GM13976 (cell line): ENCODE data around the gene HCN2.

Experiments used
- DNase-seq: peaks from one replicate; pipeline ENCODE4 v3.0.0; 2012; ENCODE audit warnings: low spot score
- in situ Hi-C: fragments of 300-500 bp; cut with MboI; formaldehyde crosslinking; loops from one replicate; pipeline ENCODE4 v1.12.0; 2022; ENCODE audit warnings: low sequenced_read_pairs, mixed read lengths, inconsistent platforms; ENCODE audit not compliant: unreplicated experiment
- TF ChIP-seq, protein P1 (sequence below): IDR thresholded peaks from 2 replicates; pipeline ENCODE4 v1.5.1; 2012; ENCODE audit warnings: borderline replicate concordance, mild to moderate bottlenecking; ENCODE audit not compliant: insufficient read depth; ENCODE audit errors: extremely low read depth, missing control alignments, control extremely low read depth

Gene HCN2

GRCh38 chr19:585551-586110 lies 4.0 kb upstream of the HCN2 start:
- in situ Hi-C loops, result loop anchor here (25.0 kb wide), 1 partner anchor 152 kb away; no protein-coding TSS in a partner anchor
- TF ChIP-seq, protein P1, sequence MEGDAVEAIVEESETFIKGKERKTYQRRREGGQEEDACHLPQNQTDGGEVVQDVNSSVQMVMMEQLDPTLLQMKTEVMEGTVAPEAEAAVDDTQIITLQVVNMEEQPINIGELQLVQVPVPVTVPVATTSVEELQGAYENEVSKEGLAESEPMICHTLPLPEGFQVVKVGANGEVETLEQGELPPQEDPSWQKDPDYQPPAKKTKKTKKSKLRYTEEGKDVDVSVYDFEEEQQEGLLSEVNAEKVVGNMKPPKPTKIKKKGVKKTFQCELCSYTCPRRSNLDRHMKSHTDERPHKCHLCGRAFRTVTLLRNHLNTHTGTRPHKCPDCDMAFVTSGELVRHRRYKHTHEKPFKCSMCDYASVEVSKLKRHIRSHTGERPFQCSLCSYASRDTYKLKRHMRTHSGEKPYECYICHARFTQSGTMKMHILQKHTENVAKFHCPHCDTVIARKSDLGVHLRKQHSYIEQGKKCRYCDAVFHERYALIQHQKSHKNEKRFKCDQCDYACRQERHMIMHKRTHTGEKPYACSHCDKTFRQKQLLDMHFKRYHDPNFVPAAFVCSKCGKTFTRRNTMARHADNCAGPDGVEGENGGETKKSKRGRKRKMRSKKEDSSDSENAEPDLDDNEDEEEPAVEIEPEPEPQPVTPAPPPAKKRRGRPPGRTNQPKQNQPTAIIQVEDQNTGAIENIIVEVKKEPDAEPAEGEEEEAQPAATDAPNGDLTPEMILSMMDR, result no peak
- no peak for DNase-seq

DNA sequence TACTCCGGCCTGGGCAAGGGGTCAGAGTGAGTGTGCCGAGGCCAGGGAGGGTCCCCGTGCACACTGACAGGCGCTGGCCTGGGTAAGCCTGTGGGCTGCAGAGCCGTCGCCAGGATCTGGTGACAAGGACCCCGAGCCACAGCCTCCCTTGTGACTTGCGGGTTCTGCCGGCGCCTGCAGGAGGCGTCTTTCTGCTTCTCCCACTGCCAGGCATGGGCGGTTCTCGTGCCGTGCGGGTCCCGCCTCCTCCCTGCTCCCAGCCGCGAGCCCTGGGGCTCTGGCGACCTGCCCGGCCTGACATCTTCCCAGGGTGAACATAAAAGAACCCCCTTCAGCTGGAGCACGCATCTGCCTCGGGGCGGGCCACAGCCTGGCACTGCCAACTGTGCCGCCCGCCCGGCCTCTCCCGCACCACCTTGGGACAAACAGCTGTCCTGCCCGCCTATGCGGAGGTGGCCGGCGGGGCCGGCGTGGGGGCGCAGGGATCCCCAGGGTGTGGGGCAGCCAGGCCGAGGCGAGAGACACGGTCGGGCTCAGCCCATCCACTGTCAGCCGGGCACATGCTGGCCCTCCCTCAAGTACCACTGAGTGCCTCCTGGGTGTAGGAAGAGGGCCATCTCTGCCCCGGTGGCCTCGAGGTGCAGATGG lies 1.5 kb upstream of the HCN2 start:
- DNase-seq, result peak; percentile 79
- in situ Hi-C loops, result loop anchor here (25.0 kb wide), 1 partner anchor 149 kb away; no protein-coding TSS in a partner anchor
- TF ChIP-seq, protein P1, result peak; percentile 39

DNA sequence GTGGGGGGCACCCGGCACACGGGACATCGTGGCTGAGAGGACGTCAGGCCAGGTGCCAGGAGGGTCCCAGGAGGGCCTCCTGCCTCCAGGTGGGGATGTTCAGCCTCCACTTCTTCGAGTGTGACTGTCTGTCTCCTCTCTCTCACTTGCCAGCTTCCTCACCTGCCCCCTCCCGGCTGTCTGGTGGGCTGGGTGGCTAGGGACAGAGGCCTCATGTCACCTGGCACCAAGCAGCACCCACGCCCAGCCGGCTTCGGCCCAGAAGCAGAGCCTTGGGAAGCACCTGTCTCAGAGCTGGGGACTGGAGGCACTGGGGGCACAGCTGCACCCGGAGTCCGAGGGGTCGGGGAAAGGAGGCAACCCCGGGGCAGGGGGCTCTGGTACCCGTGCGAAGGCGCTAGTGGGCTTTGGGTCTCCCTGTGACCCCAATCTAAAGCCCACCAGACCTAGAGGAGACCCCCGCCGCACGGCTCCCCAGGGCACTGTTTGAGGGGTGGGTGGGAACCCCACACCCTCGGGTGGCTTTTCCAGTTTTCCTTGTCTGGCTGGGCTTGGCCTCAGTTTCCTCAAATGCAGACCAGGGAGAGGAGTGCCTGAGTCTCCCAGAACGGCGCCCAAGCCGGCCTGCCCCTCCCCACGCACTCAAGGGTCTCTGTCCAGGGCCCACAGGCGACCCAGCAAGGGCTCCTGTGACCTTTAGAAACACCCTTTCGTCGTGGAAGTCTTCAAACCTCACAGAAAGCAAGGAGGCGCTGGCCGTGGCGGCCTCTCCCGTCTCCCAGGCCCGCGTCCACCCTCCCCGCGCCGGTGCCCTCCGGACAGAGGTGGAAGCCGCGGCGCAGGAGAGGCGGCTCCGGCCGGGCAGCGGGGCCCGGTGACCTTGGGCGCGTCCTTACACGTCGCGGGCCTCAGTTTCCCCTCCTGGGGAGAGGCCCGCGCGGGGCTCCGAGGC lies 664 bp upstream of the HCN2 start:
- TF ChIP-seq, protein P1, result no peak
- DNase-seq, result no peak
- in situ Hi-C loops, result loop anchor here (25.0 kb wide), 1 partner anchor 148 kb away; no protein-coding TSS in a partner anchor

DNA sequence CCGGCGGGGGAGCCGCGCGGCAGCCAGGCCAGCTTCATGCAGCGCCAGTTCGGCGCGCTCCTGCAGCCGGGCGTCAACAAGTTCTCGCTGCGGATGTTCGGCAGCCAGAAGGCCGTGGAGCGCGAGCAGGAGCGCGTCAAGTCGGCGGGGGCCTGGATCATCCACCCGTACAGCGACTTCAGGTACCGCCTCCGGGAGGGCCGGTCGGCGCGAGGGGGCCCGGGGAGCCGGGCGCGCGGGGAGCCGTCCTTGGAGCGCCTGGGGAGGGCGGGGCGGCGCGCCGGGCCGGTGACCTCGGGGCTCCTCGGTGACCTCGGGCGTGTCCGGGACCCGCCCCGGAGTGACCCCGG lies 690 bp downstream of the HCN2 start:
- DNase-seq, result no peak
- in situ Hi-C loops, result loop anchor here (25.0 kb wide), 1 partner anchor 147 kb away; no protein-coding TSS in a partner anchor
- TF ChIP-seq, protein P1, result no peak

DNA sequence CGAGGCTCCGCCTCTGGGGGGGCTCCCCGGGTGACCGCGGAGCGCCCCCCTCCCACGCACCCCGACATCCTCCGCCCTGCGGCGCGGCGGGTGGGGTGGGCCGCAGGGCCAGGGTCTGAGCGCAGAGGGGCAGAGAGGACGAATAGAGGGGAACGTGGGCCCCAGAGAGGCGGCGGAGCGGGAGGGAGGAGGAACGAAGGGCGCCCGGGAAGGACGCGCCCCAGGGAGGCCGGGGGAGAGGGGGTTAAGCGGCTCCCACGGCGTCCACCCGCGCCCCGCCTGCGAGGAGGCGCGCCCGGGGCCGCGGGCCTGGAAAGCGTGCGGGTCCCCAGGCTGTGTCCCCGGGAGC lies 1.0 kb downstream of the HCN2 start:
- TF ChIP-seq, protein P1, result no peak
- DNase-seq, result no peak
- in situ Hi-C loops, result loop anchor here (25.0 kb wide), 1 partner anchor 147 kb away; no protein-coding TSS in a partner anchor
